Activated CD8-positive, alpha-beta memory T cell treated with anti-CD3 and anti-CD28 coated beads for 1 hour (primary cell): ENCODE measurements around the gene ZBTB20.

Source experiments
- DNase-seq, 2 donors: peaks; one replicate each; pipeline ENCODE4 v3.0.0-alpha.2; 2020; ENCODE audit warnings: low read depth in 1 of 2; ENCODE audit errors: extremely low read depth in 1 of 2

The ZBTB20 gene

DNA sequence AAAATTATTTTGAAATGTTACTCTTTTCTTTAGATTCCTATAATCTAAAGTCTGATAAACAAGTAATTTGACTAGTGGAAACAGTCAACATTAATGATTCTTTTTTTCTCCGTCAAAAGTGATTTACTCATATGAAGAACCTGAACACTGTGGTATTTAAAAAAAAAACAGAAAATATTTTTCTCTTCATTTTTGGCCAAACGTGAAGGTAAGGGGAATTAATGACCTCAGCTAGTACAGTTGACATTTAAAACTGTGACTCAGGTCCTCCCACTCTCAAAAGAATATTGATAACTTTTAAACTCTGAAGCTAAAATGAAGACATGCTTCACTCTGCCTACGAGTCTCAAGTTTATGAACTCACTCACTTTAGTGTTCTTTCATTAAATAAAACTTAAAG lies 818.7 kb downstream of the ZBTB20 start:
- no peak for DNase-seq

DNA sequence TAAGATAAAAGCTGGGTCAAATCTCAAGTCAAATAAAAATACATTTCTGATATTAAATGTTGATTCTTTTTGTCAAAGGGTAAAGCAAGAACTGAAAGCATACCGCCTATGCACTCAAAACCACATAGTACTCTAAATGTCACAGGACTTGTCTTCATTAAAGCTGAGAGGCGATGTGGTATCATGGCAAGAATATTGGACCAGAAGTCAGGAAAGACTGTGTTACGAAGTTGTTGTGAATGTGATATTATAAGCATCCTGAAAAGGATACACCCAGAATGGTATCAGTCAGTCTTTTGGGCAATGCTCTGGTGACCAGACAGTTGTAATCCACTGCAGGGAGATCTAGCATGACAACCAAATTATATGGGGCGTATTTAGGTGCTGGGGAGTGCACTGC lies 819.4 kb downstream of the ZBTB20 start:
- no peak for DNase-seq

DNA sequence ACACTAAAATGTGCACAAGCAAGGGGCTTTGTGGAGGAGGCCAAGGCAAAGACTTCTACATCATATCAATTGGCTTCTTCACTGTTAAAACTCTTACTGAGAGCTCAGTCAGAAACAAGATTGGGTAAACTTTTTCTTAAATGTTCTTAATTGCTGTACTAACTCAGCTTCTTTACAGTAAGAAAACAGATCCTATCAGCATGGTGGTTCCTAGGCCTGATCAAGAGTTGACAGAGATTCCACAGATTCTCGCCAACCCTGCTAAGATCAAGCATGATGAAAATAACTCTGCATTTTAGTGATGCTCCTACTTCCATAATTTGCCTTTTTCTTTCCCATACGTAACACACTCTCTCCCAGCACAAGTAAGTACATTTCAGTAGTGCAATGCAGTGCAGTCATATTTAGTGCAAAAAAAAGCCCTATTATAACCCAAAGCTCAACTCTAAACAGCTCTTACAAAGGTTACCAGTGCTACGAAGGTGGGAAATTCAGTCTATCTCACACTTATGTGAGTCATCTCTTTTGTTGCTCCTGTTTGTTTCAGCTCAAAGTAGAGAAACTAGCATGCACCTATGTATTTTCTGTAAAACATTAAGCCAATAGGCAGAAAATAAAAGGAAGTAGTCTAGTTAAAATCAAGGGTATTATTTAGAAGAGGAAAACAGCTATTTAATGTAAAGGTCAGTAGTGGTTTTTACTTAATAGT lies 823.4 kb downstream of the ZBTB20 start:
- no peak for DNase-seq

DNA sequence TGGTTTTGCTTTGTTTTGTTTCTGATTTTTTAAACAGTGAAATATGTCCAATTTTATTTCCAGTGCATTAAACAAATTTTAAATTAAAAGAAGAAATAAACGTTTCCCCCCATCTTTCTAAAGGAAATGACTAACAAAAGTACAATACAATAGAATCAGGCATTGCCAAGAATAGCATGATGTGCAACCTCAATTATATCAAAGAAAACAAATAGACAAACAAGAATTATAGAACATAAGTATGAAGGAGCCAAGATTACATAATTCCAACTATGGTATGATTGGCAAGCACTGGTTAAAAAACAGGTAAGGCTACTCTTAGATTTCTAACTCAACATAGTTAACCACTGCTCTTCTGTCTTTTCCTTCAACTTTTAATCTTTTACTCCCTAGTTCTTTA lies 826.8 kb downstream of the ZBTB20 start:
- no peak for DNase-seq

DNA sequence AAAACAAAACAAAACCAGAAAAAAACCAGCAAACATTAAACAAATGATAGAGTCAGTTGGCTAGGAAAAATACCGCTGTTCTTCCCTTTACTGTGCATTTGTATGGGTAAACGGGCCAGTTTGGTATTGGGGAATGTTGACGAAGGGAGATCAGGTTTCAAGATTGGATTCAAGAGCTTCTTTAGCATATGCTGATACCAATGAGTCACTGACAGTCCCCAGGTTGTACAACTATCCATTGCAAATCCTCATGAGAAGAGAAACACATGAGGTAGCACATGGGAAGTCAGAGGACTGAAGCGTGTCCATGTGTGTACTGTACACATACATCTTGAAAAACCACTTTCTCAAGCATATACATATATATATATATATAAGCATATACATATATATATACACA lies 827.6 kb downstream of the ZBTB20 start:
- no peak for DNase-seq

DNA sequence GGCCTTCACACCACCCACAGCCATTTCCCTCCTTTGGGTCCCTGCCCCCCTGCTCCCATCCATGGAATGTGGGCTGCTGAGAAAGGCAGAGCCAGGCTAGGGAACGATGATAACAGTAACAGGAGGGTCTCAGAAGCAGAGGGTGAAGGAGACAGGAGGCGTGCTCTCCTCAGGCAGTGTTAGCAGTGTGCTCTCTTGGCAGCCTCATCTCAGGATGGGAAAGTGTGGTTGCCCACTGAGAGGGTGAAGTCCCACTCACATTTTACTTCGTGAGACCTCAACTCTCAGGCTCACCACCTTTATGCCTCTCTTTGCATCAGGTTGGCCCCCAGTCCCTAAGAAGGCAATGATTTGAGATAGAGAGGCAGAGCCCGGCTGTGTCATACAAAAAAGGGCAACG lies 828.8 kb downstream of the ZBTB20 start:
- DNase-seq = no peak

DNA sequence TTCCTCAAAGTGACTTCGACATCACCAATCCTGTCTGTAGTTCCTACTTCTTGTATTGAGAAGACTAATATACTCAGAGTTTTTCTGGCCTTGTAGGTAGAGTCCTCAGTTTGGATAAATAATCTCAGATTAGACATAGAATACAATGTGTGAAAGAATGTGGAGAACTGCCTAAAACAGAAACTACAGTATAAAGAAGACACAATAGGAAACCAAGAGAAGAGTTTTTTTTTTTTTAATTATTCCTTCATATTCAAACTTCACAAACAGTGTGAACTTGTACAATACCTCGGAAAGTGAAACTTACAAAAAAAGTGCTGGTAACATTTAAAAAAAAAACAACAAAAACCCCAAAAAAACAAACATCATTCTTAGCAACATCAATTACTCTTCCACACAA lies 832.8 kb downstream of the ZBTB20 start:
- DNase-seq = no peak

DNA sequence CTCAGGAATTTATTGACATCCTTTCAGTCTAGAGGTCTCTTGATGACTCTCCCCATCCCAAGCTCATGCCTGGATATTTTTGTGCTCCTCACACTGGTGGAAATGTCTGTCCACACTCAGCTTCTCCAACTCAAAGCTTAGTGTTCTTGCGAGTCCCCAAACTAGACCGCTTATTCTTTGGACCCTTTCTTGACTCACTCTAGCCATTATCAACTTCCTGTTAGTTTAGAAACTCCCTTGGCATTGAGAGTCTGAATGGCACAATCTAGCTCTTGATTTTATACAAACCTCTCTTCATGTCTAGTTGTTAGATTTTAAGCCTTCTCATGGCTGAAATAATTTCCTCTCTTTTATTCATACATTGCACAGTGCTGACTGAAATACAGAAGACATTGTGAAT lies 833.7 kb downstream of the ZBTB20 start:
- no peak for DNase-seq

DNA sequence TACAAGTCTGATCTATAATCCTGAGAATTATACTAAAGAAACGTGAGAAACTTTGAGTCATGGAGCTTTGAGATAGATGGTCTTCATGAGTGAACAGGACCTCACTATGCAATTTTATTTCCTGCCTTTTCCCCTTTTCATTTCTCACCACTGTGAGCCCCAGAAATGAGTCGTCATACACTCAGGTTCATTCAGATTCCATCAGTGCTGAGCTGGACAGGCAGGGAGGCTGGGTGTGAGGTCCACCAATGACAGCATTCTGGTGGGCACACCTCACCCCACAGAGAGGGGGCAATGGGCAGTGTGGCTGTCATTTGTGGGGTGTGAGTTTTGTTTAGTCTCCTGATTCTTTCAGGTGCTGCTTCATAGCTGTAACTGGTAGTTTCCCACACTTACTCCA lies 836.4 kb downstream of the ZBTB20 start:
- no peak for DNase-seq

DNA sequence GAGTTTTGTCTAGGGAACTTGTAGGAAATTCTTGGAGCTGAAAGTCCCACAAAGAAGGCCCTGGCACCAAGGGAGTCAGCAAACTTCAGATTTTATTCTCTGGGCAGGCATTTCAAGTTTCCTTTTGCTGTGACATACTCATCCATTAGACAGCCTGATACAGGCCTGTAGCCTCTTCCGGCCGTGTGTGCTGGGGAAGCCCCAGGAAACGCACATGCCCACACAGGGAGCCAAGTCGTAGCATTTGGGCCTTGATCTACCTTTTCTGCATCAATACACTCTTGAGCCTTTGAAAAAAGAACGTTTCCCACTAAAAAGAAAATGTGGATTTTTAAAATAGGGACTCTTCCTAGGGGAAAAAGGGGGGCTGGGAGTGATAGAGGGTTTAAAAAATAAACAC lies 838.3 kb downstream of the ZBTB20 start:
- DNase-seq = no peak

DNA sequence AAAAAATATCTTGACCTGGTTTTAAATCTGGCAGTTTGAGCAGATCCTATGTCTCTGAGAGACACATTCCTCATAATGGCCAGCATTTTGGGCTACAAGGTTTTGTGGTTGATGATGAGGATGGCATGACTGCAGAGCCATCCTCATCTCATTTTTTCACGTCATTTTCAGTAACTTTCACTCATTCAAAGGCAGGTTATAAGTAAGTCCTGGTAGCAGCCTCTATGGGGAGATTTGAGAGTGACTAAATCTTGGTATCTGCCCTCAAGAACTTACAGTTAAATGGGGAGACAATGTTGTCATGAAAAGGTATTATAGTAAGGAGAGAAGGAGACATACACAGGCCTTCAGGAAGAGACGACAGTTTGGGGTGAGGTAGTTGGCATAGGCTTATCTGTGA lies 838.7 kb downstream of the ZBTB20 start:
- no peak for DNase-seq

DNA sequence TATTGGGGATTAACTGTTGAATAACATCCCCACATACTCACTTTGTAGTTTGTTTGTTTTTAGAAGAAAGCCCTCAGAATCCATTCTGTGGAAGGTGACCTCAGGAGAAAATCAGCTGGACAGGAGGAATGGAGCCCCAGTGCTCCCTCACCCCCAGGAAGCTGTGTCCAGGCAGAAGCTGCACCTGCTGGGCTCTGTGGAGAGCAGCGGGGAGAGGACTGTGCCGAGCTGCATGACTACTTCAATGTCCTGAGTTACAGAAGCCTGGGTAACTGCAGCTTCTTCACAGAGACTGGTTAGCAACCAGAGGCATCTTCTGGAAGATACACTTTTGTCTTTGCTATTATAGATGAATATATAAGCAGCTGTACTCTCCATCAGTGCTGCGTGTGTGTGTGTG lies 839.3 kb downstream of the ZBTB20 start:
- no peak for DNase-seq

DNA sequence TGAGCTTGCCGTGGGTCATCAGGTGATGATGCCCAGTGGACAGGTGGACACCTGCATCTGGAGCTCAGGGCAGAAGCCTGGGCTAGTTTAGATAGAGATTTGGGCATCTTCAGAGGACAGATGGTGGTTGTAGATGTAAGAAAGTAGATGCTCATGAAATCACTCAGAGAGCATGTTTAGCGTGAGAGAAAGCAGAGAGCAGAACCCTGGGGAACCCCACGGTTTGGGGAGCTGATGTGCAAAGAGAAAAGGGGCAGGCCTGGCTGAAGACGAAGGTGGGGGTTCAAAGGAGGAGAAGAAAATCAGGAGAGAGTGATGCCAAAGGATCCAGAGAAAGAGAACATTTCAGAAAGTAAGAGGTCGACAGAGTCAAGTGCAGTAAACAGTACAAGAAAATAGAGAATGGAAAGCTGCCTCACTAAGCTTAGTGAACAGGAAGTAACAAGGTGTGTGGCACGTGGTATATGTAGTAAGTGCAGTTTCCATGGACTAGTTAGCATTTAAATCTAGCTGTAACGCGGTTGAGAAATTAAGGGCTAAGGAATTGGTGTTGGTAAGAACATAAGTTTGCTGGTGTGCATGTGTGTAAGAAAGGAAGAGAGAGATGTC lies 839.8 kb downstream of the ZBTB20 start:
- no peak for DNase-seq

DNA sequence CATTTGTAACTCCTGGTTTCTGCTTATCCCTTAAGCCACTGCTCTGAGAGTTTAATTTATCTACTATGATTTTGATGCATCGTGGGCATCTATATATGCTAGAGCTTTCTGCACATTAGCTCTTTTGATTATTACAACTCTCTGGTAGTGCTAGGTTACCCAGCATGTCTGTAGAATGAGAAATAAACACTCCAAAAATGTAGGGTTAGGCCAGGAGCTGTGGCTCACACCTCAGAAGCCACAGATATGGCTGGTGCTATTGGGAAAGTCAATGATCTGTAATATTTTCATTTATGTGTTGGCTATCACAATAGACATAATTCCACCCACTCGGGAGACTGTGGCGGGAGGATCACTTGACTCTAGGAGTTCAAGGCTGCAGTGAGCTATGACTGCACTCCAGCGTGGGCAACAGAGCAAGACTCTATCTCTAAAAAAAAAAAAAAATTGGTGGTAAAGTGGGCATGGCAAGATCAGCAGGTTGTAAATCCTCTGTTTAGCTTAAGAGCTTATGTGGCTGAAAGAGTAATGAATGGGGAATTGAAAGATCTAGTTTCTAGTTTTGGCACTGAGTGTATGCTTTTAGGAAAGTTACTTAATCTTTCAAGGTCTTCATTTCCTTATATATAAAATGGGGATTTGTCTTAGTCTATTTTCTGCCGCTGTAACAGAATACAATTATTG lies 847.0 kb downstream of the ZBTB20 start:
- DNase-seq = no peak

DNA sequence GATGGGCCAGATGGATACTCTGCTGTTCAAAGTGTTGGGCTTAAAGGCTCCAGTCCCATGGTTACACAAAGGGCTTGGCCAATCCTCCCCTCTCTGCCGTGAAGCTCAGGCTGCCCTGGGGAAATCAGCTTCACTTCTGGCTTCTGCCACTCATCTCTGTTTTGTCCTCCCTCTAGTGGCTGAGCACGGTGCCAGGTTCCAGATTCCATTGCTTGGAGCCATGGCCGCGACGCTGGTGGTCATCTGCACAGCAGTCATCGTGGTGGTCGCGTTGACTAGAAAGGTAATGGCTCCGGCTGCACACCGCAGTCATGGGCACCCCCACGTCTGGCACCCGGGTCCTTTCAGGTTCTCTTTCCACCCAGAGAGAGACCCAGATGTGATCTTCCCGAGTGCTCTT lies 847.7 kb downstream of the ZBTB20 start:
- DNase-seq = no peak

DNA sequence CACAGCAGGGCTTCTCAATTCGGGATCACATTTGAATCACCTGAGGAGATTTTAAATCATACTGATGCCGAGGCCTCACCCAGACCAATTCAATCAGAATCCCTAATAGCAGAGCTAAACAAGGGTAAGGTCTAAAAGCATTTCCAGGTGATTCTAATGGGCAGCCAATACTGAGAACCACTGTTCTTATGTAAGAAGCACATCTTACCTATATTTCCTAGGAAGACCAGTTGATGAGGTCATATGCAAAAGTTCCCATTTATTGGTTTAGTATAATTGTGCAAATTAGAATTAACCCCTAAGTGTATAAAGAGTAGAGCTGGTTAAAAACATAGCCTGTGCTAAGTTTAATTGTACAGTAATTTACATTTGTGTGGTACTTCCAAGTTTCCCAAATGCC lies 851.1 kb downstream of the ZBTB20 start:
- no peak for DNase-seq

DNA sequence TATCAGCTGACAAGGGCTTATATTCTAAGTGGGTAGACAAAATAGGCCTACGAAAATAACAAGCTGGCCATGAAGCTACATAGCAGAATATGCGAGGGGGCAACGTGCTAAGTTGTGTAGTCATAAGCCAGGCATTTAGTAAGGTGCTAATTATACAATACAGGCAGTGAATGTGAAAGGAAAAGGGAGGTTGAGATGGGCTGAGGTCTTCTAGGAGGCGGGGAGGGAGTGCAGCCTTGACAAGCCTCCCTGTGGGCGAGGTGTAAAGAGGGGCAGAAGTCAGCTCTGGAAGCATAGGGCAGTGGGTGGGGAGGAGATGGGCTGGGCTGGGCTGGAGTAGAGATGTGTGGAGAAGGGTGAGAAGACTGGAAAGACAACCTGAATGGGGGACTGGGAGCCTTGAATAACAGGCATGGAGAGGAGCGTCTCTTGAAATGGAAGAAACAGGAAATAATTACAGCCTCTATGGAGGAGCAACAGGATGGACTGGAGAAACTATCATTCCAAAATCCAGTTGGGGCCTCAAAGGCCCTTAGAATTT lies 852.1 kb downstream of the ZBTB20 start:
- no peak for DNase-seq

DNA sequence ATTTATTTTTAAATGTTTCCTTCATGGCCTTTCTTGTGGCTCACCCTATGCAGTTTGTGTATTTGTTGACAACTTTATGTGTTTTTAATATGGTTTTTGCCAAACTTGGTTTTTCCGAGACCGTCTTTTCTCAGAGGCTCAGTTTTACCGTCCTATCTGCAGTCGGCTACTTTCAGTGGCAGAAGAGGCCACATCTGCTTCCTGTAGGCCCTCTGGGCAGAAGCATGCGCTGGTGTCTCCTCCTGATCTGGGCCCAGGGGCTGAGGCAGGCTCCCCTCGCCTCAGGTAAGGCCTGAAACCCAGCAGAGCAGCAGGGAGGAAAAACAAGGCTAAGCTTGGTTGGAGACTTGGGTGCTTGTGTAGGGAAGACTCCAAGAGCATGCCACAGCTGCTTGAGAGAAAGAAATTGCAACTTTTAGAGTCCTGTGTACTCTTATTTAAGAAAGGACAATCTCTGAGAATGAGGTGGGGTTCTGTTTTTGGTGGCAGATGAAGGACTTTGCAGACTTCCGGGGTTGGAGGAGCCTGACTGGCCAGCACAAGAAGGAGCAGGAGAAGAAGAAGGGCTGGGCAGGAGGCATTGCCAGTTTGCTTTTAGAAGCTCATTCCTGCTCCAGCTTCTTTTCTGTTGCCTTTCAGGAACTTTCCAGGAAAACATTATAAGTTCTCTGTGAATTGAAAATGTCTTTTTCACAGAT lies 853.1 kb downstream of the ZBTB20 start, which contains the start of gene TIGIT:
Gene TIGIT, plus strand, starts transcription at position 191 of the 698 bp plus-strand sequence. Its CDS starts 34 bp downstream, at position 225.
- no peak for DNase-seq

DNA sequence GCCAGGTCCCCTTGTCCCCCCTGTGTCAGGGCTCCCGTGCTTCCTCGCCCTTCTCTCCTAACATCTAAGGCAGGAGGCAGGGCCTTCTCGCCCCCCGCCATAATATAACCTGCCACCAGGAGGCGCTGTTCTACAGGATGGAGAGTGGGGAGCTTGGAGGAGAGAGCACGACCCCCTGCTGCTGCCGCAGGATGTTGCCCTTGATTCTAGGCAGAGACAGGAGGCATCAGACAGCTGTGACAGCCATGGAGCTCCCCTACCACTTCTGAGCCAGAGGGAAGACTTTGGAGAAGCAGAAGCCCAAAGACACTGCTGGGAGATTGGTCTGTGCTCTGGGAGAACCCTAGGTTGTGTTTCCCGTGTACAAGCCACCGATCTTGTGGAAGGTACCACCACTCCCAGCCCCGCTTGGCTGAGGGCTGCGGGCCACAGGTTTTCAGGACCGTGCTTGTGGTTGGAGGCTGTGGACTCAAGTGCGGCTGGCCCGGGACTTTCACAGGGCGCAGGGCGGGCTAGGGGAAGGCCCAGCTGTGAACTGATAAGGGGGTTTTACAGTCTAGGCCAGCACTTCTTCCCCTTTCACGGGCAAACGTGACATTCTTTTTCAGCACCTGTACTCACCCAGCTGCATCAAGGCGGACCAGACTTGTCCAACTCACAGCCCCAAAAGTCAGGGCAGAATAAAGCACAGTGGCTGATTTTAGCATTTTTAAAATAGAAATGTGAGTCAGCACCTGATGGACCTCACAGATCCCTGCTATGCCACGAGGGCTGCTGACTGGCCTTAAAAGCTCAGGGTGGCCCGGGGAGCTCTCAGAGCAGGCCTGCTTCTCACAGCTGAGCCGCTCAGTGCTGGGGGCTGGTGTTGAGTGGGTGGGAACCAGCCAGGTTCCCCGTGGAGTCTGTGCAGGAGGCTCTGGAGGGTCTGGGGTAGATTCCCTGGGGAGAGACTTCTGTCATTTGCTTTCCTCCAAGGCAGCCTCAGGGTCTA lies 855.9 kb downstream of the ZBTB20 start:
- peak; percentile 82 to 88 for DNase-seq

DNA sequence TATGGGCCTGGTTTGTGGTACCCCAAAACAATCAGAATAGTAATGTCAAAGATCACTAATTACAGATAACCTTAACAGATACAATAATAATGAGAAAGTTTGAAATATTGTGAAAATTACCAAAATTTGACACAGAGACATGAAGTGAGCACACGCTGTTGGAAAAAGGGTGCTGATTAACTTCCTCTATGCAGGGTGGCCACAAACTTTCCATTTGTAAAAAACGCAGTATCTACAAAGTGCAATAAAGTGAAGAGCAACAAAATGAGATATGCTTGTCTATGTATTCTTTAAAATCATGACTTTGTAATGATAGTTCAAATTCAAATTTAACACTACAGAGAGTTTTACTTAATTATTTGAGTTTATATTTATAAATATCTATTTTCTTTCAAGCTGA lies 860.8 kb downstream of the ZBTB20 start:
- DNase-seq = no peak
